ENCODE data around the gene TM9SF3. TPM values are rescaled to one million over a fixed set of nuclear protein-coding genes. Genes with fewer than 3 reads are reported as not detected.

The TM9SF3 gene
- total RNA-seq, 2 donors from 2014 or later: 46.0 to 46.7 TPM

GRCh38 chr10:96598846-96599245, 12.0 kb upstream of the TM9SF3 start:
- Histone ChIP-seq H3K36me3 (no peaks in the 10 kb centered on the region), H3K4me1 (no peaks in the 10 kb centered on the region), H3K9me3 (no peaks in the 10 kb centered on the region), H3K4me3 (no peak overlapping the region), H3K27me3 (no peaks in the 10 kb centered on the region), H3K27ac (no peak overlapping the region)
- TF ChIP-seq CTCF (IDR thresholded peaks at IDR 0.05): no peak
- DNase-seq (ENCODE audit: low spot score): no peak

GRCh38 chr10:96596422-96597407, 9.9 kb upstream of the TM9SF3 start:
- DNase-seq (ENCODE audit: low spot score): no peak
- H3K36me3 ChIP-seq: no peaks in the 10 kb centered on the region
- H3K27me3 ChIP-seq: no peaks in the 10 kb centered on the region
- H3K4me1 ChIP-seq: no peaks in the 10 kb centered on the region
- TF ChIP-seq CTCF (IDR thresholded peaks at IDR 0.05): no peak
- no peak overlapping the region for H3K27ac ChIP-seq
- no peaks in the 10 kb centered on the region for H3K9me3 ChIP-seq
- H3K4me3 ChIP-seq: no peak overlapping the region

- H3K36me3 ChIP-seq: no peaks in the 10 kb centered on the region
Measured at GRCh38 chr10:96595741-96596140, 8.9 kb upstream of the TM9SF3 start.

GRCh38 chr10:96591946-96592345, 5.1 kb upstream of the TM9SF3 start:
- peaks cover 0 to 15% of the 10 kb centered on the region in 2 donors for H3K4me1 ChIP-seq
- DNase-seq (ENCODE audit: low spot score): no peak
- no peaks in the 10 kb centered on the region for H3K36me3 ChIP-seq
- H3K4me3 ChIP-seq: no peak overlapping the region
- no peaks in the 10 kb centered on the region for H3K27me3 ChIP-seq
- no peak overlapping the region for H3K27ac ChIP-seq
- H3K9me3 ChIP-seq: no peaks in the 10 kb centered on the region
- no peak for TF ChIP-seq CTCF (IDR thresholded peaks at IDR 0.05)

More at GRCh38 chr10:96595741-96596140, 8.9 kb upstream of the TM9SF3 start:
- no peaks in the 10 kb centered on the region for H3K9me3 ChIP-seq
- H3K4me1 ChIP-seq: no peaks in the 10 kb centered on the region
- H3K27me3 ChIP-seq: no peaks in the 10 kb centered on the region
- no peak for DNase-seq (ENCODE audit: low spot score)
- TF ChIP-seq CTCF (IDR thresholded peaks at IDR 0.05): no peak
- H3K4me3 ChIP-seq: no peak overlapping the region
- no peak overlapping the region for H3K27ac ChIP-seq

GRCh38 chr10:96588616-96589419, 2.0 kb upstream of the TM9SF3 start:
- Histone ChIP-seq H3K4me1 (peaks cover 0 to 35% of the 10 kb centered on the region in 2 donors), H3K27ac (peak overlapping the region in 1 of 2 donors; percentile 94), H3K4me3 (no peak overlapping the region), H3K27me3 (no peaks in the 10 kb centered on the region), H3K9me3 (no peaks in the 10 kb centered on the region), H3K36me3 (no peaks in the 10 kb centered on the region)
- no peak for DNase-seq (ENCODE audit: low spot score)
- TF ChIP-seq CTCF (IDR thresholded peaks at IDR 0.05): no peak
